Measurements from ENCODE around the gene PLA1A. TPM values are rescaled to one million over a fixed set of nuclear protein-coding genes. Genes with fewer than 3 reads are reported as not detected.

Gene PLA1A
- total and polyA plus RNA-seq, 10 of the 15 experiments (the other 5 are each of a cell fraction or from before 2014, with no cell fraction given): 2.9 to 106 (median 4.8) TPM

GRCh38 chr3:119604878-119605277 is 7.2 kb downstream of the PLA1A start (continued):
- TF ChIP-seq ESRRA (IDR thresholded peaks at IDR 0.05; ENCODE audit: low read length): no peak
- peak; percentile 71; the same call in 1 of the 2 replicates for TF ChIP-seq RUNX3 (IDR thresholded peaks at IDR 0.05; ENCODE audit: low read length)
- TF ChIP-seq, protein P1, sequence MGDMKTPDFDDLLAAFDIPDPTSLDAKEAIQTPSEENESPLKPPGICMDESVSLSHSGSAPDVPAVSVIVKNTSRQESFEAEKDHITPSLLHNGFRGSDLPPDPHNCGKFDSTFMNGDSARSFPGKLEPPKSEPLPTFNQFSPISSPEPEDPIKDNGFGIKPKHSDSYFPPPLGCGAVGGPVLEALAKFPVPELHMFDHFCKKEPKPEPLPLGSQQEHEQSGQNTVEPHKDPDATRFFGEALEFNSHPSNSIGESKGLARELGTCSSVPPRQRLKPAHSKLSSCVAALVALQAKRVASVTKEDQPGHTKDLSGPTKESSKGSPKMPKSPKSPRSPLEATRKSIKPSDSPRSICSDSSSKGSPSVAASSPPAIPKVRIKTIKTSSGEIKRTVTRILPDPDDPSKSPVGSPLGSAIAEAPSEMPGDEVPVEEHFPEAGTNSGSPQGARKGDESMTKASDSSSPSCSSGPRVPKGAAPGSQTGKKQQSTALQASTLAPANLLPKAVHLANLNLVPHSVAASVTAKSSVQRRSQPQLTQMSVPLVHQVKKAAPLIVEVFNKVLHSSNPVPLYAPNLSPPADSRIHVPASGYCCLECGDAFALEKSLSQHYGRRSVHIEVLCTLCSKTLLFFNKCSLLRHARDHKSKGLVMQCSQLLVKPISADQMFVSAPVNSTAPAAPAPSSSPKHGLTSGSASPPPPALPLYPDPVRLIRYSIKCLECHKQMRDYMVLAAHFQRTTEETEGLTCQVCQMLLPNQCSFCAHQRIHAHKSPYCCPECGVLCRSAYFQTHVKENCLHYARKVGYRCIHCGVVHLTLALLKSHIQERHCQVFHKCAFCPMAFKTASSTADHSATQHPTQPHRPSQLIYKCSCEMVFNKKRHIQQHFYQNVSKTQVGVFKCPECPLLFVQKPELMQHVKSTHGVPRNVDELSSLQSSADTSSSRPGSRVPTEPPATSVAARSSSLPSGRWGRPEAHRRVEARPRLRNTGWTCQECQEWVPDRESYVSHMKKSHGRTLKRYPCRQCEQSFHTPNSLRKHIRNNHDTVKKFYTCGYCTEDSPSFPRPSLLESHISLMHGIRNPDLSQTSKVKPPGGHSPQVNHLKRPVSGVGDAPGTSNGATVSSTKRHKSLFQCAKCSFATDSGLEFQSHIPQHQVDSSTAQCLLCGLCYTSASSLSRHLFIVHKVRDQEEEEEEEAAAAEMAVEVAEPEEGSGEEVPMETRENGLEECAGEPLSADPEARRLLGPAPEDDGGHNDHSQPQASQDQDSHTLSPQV (IDR thresholded peaks at IDR 0.05): no peak
- TF ChIP-seq REST (IDR thresholded peaks at IDR 0.05; ENCODE audit: low read depth, low read length): no peak
- TF ChIP-seq NR2C2 (IDR thresholded peaks at IDR 0.05; ENCODE audit: borderline replicate concordance, control insufficient read depth, insufficient read length, low read depth): no peak
- no peak for TF ChIP-seq BCLAF1 (IDR thresholded peaks at IDR 0.05)
- TF ChIP-seq BHLHE40 (IDR thresholded peaks at IDR 0.05; ENCODE audit: borderline replicate concordance in 1 of 2, low read depth in 2 of 2, low read length in 1 of 2): 0 out of 4 replicates have a peak, but pooled peaks of 1 of the 2 experiments have one; percentile 8
- TF ChIP-seq BACH1 (IDR thresholded peaks at IDR 0.05; ENCODE audit: borderline replicate concordance): no peak
- no peak for TF ChIP-seq HDAC6 (IDR thresholded peaks at IDR 0.05; ENCODE audit: unreplicated experiment)
- TF ChIP-seq TCF7 (IDR thresholded peaks at IDR 0.05; ENCODE audit: borderline replicate concordance): peak; percentile 45; the same call in 1 of the 2 replicates
- no peak for TF ChIP-seq MYC (IDR thresholded peaks at IDR 0.05; ENCODE audit: insufficient read depth, insufficient read length, insufficient replicate concordance, low read length, severe bottlenecking)
- TF ChIP-seq LARP7 (IDR thresholded peaks at IDR 0.05): no peak
- no peak for TF ChIP-seq PAX8 (IDR thresholded peaks at IDR 0.05)
- TF ChIP-seq JUNB (IDR thresholded peaks at IDR 0.05): peak; percentile 42

All from GM12878 (cell line).